Measurements from ENCODE around the gene DIP2C.
"Not testable (repeated sequence)": the region's sequence is repeated elsewhere in the genome, so short reads cannot be mapped to it uniquely, and the experiment has no call there.

Gene DIP2C

GRCh38 chr10:689452-690371, at the start of gene DIP2C:
Gene DIP2C (minus strand): TSS chr10:689668. CDS start chr10:689578, 90 bp downstream.
- no peak for DNase-seq (ENCODE audit: low read depth in 1 of 2, low spot score in 1 of 2)

- DNase-seq (ENCODE audit: low read depth in 1 of 2, low spot score in 1 of 2), result no peak
These were observed 45.0 kb upstream of the DIP2C start for GRCh38 chr10:734481-734880.

- DNase-seq (ENCODE audit: low read depth in 1 of 2, low spot score in 1 of 2), result no peak
These were observed 43.6 kb upstream of the DIP2C start for GRCh38 chr10:733086-733485.

GRCh38 chr10:729213-729612, 39.7 kb upstream of the DIP2C start:
- DNase-seq (ENCODE audit: low read depth in 1 of 2, low spot score in 1 of 2), result no peak

GRCh38 chr10:728603-729002, 39.1 kb upstream of the DIP2C start:
- DNase-seq (ENCODE audit: low read depth in 1 of 2, low spot score in 1 of 2), result no peak

GRCh38 chr10:727162-727790, 37.8 kb upstream of the DIP2C start:
- DNase-seq (ENCODE audit: low read depth in 1 of 2, low spot score in 1 of 2), result no peak

- DNase-seq (ENCODE audit: low read depth in 1 of 2, low spot score in 1 of 2), result no peak
These were observed 36.3 kb upstream of the DIP2C start for GRCh38 chr10:725786-726185.

- DNase-seq (ENCODE audit: low read depth in 1 of 2, low spot score in 1 of 2), result no peak
These were observed 35.8 kb upstream of the DIP2C start for GRCh38 chr10:725302-725701.

- DNase-seq (ENCODE audit: low read depth in 1 of 2, low spot score in 1 of 2), result no peak
These were observed 34.5 kb upstream of the DIP2C start for GRCh38 chr10:723973-724372.

- no peak for DNase-seq (ENCODE audit: low read depth in 1 of 2, low spot score in 1 of 2)
These were observed 33.0 kb upstream of the DIP2C start for GRCh38 chr10:722281-723060.

- no peak for DNase-seq (ENCODE audit: low read depth in 1 of 2, low spot score in 1 of 2)
These were observed 28.8 kb upstream of the DIP2C start for GRCh38 chr10:718143-718700.

- DNase-seq (ENCODE audit: low read depth in 1 of 2, low spot score in 1 of 2), result no peak
These were observed 28.0 kb upstream of the DIP2C start for GRCh38 chr10:717458-717857.

- DNase-seq (ENCODE audit: low read depth in 1 of 2, low spot score in 1 of 2), result no peak
These were observed 27.4 kb upstream of the DIP2C start for GRCh38 chr10:716821-717220.

- no peak for DNase-seq (ENCODE audit: low read depth in 1 of 2, low spot score in 1 of 2)
These were observed 24.7 kb upstream of the DIP2C start for GRCh38 chr10:714214-714613.

GRCh38 chr10:712575-712974, 23.1 kb upstream of the DIP2C start:
- no peak for DNase-seq (ENCODE audit: low read depth in 1 of 2, low spot score in 1 of 2)

- no peak for DNase-seq (ENCODE audit: low read depth in 1 of 2, low spot score in 1 of 2)
These were observed 22.6 kb upstream of the DIP2C start for GRCh38 chr10:712089-712488.

GRCh38 chr10:707861-708260, 18.4 kb upstream of the DIP2C start:
- no peak for DNase-seq (ENCODE audit: low read depth in 1 of 2, low spot score in 1 of 2)

- DNase-seq (ENCODE audit: low read depth in 1 of 2, low spot score in 1 of 2), result no peak
These were observed 18.0 kb upstream of the DIP2C start for GRCh38 chr10:707456-707855.

- DNase-seq (ENCODE audit: low read depth in 1 of 2, low spot score in 1 of 2), result no peak
These were observed 13.7 kb upstream of the DIP2C start for GRCh38 chr10:703118-703517.

GRCh38 chr10:700183-700582, 10.7 kb upstream of the DIP2C start:
- DNase-seq (ENCODE audit: low read depth in 1 of 2, low spot score in 1 of 2), result not testable (repeated sequence)

GRCh38 chr10:697097-697875, 7.8 kb upstream of the DIP2C start:
- no peak for DNase-seq (ENCODE audit: low read depth in 1 of 2, low spot score in 1 of 2)
